T-cell (primary cell): ENCODE results near the gene MFAP2. TPM values are rescaled to one million over a fixed set of nuclear protein-coding genes. Genes with fewer than 3 reads are reported as not detected.
A peak's percentile ranks its signal among the peaks of the same experiment; 100 is the strongest.

ENCODE experiments used
- ATAC-seq, 4 experiments: fragments of 200-7000 bp in 3 of 4; fragments of 150-1000 bp in 1 of 4; cut with Tn5 transposase; replicated peaks in 1 of 4; 1 replicate in 3 of 4; 2 replicates in 1 of 4; pipeline ENCODE4 v1.10.0; 2021; ENCODE audit warnings: moderate library complexity in 3 of 4, mild to moderate bottlenecking in 2 of 4, moderate number of reproducible peaks in 1 of 4
- CTCF ChIA-PET, 2 donors: fragments of 300-600 bp; sonication (Branson Sonifier 250); formaldehyde crosslinking; loops; one replicate each; lab custom pipeline; 2022; ENCODE audit warnings: antibody characterized with exemption in 2 of 2; lab: Charles Lee
- POLR2A ChIA-PET, 2 donors: fragments of 300-600 bp; sonication (Branson Sonifier 250); formaldehyde crosslinking; loops; one replicate each; lab custom pipeline; 2022; ENCODE audit warnings: antibody characterized with exemption in 2 of 2; lab: Charles Lee
- DNase-seq, 35 experiments: peaks; one replicate each; pipeline versions ENCODE4 v3.0.0 to v3.0.0-alpha.2; 2013 to 2023
- H3K27ac ChIP-seq: one replicate; pipeline ENCODE4 v1.5.1; 2013; ENCODE audit warnings: low read length
- H3K27me3 ChIP-seq, 2 experiments: replicated peaks in 1 of 2; 1 replicate in 1 of 2; 2 replicates in 1 of 2; pipeline versions ENCODE4 v1.6.1 to v1.7.0; 2013; ENCODE audit warnings: low read length in 1 of 2, mixed read lengths in 1 of 2; ENCODE audit not compliant: control insufficient read depth in 2 of 2, insufficient read depth in 2 of 2; ENCODE audit errors: extremely low read depth in 1 of 2
- H3K36me3 ChIP-seq, 2 donors: 1 replicate in 1 of 2; 2 replicates in 1 of 2; pipeline versions ENCODE4 v1.6.1 to v1.7.0; 2013; ENCODE audit warnings: low read length in 1 of 2; ENCODE audit not compliant: control insufficient read depth in 2 of 2, insufficient read depth in 1 of 2; ENCODE audit errors: extremely low read depth in 1 of 2
- H3K4me1 ChIP-seq, 2 experiments: 1 replicate in 1 of 2; 2 replicates in 1 of 2; pipeline versions ENCODE4 v1.6.1 to v1.7.0; 2013; ENCODE audit warnings: low read length in 2 of 2, mixed read lengths in 1 of 2; ENCODE audit not compliant: insufficient read depth in 2 of 2, control insufficient read depth in 1 of 2; ENCODE audit errors: extremely low read depth in 1 of 2
- H3K4me3 ChIP-seq, 2 donors: 1 replicate in 1 of 2; 2 replicates in 1 of 2; pipeline versions ENCODE4 v1.5.1 to v1.7.0; 2013; ENCODE audit warnings: mild to moderate bottlenecking in 2 of 2, low read length in 1 of 2, moderate library complexity in 1 of 2; ENCODE audit not compliant: control insufficient read depth in 1 of 2; ENCODE audit errors: extremely low read depth in 1 of 2
- H3K9me3 ChIP-seq: 2 replicates; pipeline ENCODE4 v1.7.0; 2013
- H3K27ac Mint-ChIP-seq, 2 donors: one replicate each; pipeline ENCODE4 v1.8.0; 2020 to 2021; ENCODE audit warnings: mild to moderate bottlenecking in 2 of 2, mixed read lengths in 2 of 2
- H3K27me3 Mint-ChIP-seq, 2 donors: one replicate each; pipeline ENCODE4 v1.8.0; 2021 to 2022; ENCODE audit warnings: mixed read lengths in 2 of 2
- H3K36me3 Mint-ChIP-seq: one replicate; pipeline ENCODE4 v1.8.0; 2021; ENCODE audit warnings: mixed read lengths
- H3K4me1 Mint-ChIP-seq, 3 donors: one replicate each; pipeline ENCODE4 v1.8.0; 2020 to 2022; ENCODE audit warnings: mixed read lengths in 3 of 3, mild to moderate bottlenecking in 1 of 3
- H3K4me3 Mint-ChIP-seq, 3 donors: one replicate each; pipeline ENCODE4 v1.8.0; 2020 to 2022; ENCODE audit warnings: mild to moderate bottlenecking in 3 of 3, mixed read lengths in 3 of 3, moderate library complexity in 3 of 3
- H3K9me3 Mint-ChIP-seq, 3 donors: one replicate each; pipeline ENCODE4 v1.8.0; 2020 to 2022; ENCODE audit warnings: mixed read lengths in 3 of 3
- WGBS: methylation state at CpG from one replicate; pipeline ENCODE4 v1.1.5; 2013; ENCODE audit warnings: missing lambda C conversion rate; ENCODE audit not compliant: insufficient coverage; 5-methylcytosine and 5-hydroxymethylcytosine counted together
- total RNA-seq, 35 experiments: library from RNA in 6 of 35; stranded (reverse) in 6 of 35; fragments of 120-200 nt in 1 of 35; gene quantifications; one replicate each; pipeline versions ENCODE4 v1.2.1 to v1.2.4 and lab custom pipeline; 2013 to 2026

Gene MFAP2
- not detected for total RNA-seq
- total RNA-seq (2013) = 0.29 TPM
- total RNA-seq (lab: John Stamatoyannopoulos, UW) = 0 to 0.26 (median 0.04) reads per million in 29 experiments

GRCh38 chr1:16980473-16981268, at the start of gene MFAP2:
Gene MFAP2, minus strand, starts transcription at chr1:16980620. Its CDS starts 2,347 bp downstream, at chr1:16978273.
- Mint-ChIP-seq H3K4me3 (peak within 1 kb of the TSS; percentile 65 to 78 (median 71)), H3K36me3 (peaks cover 3% of the 10 kb centered on the region), H3K4me1 (peaks cover 10 to 16% (median 11%) of the 10 kb centered on the region in 3 donors), H3K27me3 (peaks cover 19 to 24% of the 10 kb centered on the region in 2 donors), H3K27ac (no peak within 1 kb of the TSS), H3K9me3 (no peaks in the 10 kb centered on the region)
- CTCF ChIA-PET = no interaction called here
- peaks cover 0 to 3% of the 10 kb centered on the region in 2 donors for H3K36me3 ChIP-seq
- WGBS = 17% methylated on average over 35 of the region's 53 CpGs
- ATAC-seq (peak; percentile 32 to 42 (median 38)), DNase-seq (no peak)
- H3K4me3 ChIP-seq = peak within 1 kb of the TSS; percentile 12 to 32
- POLR2A ChIA-PET = no interaction called here
- no peaks in the 10 kb centered on the region for H3K9me3 ChIP-seq
- H3K27me3 ChIP-seq = peaks cover 0 to 53% of the 10 kb centered on the region in 2 experiments
- H3K27ac ChIP-seq = no peak within 1 kb of the TSS
- H3K4me1 ChIP-seq = peaks cover 0 to 12% of the 10 kb centered on the region in 2 experiments

- Histone ChIP-seq H3K4me3 (no peak overlapping the region), H3K36me3 (peaks cover 13 to 79% of the 10 kb centered on the region in 2 donors), H3K9me3 (no peaks in the 10 kb centered on the region), H3K27me3 (no peaks in the 10 kb centered on the region), H3K27ac (no peak overlapping the region), H3K4me1 (no peaks in the 10 kb centered on the region)
- no peak overlapping the region for H3K4me3 Mint-ChIP-seq
- no peaks in the 10 kb centered on the region for H3K9me3 Mint-ChIP-seq
- no peak overlapping the region for H3K27ac Mint-ChIP-seq
- H3K36me3 Mint-ChIP-seq = peaks cover 27% of the 10 kb centered on the region
- no peak for DNase-seq
- peaks cover 0 to 2% (median 0%) of the 10 kb centered on the region in 3 donors for H3K4me1 Mint-ChIP-seq
- no peak for ATAC-seq
- 100% methylated on average over 2 of the region's 4 CpGs for WGBS
- POLR2A ChIA-PET = no interaction called here
- CTCF ChIA-PET = interaction anchor here in 1 of 2 donors (0.6 kb wide), 1 partner anchor 12 kb away, joined by 3 read pairs; no protein-coding TSS in a partner anchor
- no peaks in the 10 kb centered on the region for H3K27me3 Mint-ChIP-seq
Observed at GRCh38 chr1:17030206-17030605, 49.8 kb upstream of the MFAP2 start.

- WGBS = 100% methylated on average over 2 of the region's 5 CpGs
- CTCF ChIA-PET = interaction anchor here (0.6 to 0.7 kb wide), 3 partner anchors 17 to 103 kb away, joined by 5 to 8 read pairs (median 5); no protein-coding TSS in a partner anchor
- POLR2A ChIA-PET = interaction anchor here in 1 of 2 donors (0.6 kb wide), 1 partner anchor 1303 kb away, joined by 5 read pairs; no protein-coding TSS in a partner anchor
- H3K4me1 ChIP-seq = no peaks in the 10 kb centered on the region
- H3K27me3 ChIP-seq = no peaks in the 10 kb centered on the region
- H3K4me3 ChIP-seq = no peak overlapping the region
- no peaks in the 10 kb centered on the region for H3K9me3 Mint-ChIP-seq
- no peak for ATAC-seq
- no peak for DNase-seq
- peaks cover 0 to 2% (median 0%) of the 10 kb centered on the region in 3 donors for H3K4me1 Mint-ChIP-seq
- no peak overlapping the region for H3K27ac ChIP-seq
- H3K36me3 ChIP-seq = peaks cover 23 to 88% of the 10 kb centered on the region in 2 donors
- no peak overlapping the region for H3K27ac Mint-ChIP-seq
- no peaks in the 10 kb centered on the region for H3K27me3 Mint-ChIP-seq
- peaks cover 26% of the 10 kb centered on the region for H3K36me3 Mint-ChIP-seq
- no peak overlapping the region for H3K4me3 Mint-ChIP-seq
- no peaks in the 10 kb centered on the region for H3K9me3 ChIP-seq
Observed at GRCh38 chr1:17028662-17029188, 48.3 kb upstream of the MFAP2 start.

GRCh38 chr1:17027900-17028299, 47.5 kb upstream of the MFAP2 start:
- ATAC-seq = no peak

GRCh38 chr1:17027403-17027802, 47.0 kb upstream of the MFAP2 start:
- ChIA-PET POLR2A (no interaction called here), CTCF (no interaction called here)
- Mint-ChIP-seq H3K4me3 (no peak overlapping the region), H3K27me3 (no peaks in the 10 kb centered on the region), H3K9me3 (no peaks in the 10 kb centered on the region), H3K36me3 (peaks cover 33% of the 10 kb centered on the region), H3K27ac (no peak overlapping the region), H3K4me1 (peaks cover 0 to 2% (median 0%) of the 10 kb centered on the region in 3 donors)
- Histone ChIP-seq H3K4me1 (no peaks in the 10 kb centered on the region), H3K4me3 (no peak overlapping the region), H3K27ac (no peak overlapping the region), H3K36me3 (peaks cover 22 to 89% of the 10 kb centered on the region in 2 donors), H3K27me3 (no peaks in the 10 kb centered on the region), H3K9me3 (no peaks in the 10 kb centered on the region)
- DNase-seq (no peak), ATAC-seq (no peak)
- WGBS = 100% methylated on average over 4 of the region's 5 CpGs

More at GRCh38 chr1:17027900-17028299, 47.5 kb upstream of the MFAP2 start:
- Mint-ChIP-seq H3K27me3 (no peaks in the 10 kb centered on the region), H3K4me3 (no peak overlapping the region), H3K36me3 (peaks cover 30% of the 10 kb centered on the region), H3K9me3 (no peaks in the 10 kb centered on the region), H3K4me1 (peaks cover 0 to 2% (median 0%) of the 10 kb centered on the region in 3 donors), H3K27ac (no peak overlapping the region)
- H3K9me3 ChIP-seq = no peaks in the 10 kb centered on the region
- H3K27me3 ChIP-seq = no peaks in the 10 kb centered on the region
- POLR2A ChIA-PET = interaction anchor here in 1 of 2 donors (0.5 kb wide), 1 partner anchor 26 kb away, joined by 5 read pairs; the partner anchor contains the start of gene SDHB
- H3K27ac ChIP-seq = no peak overlapping the region
- CTCF ChIA-PET = no interaction called here
- no peak for DNase-seq
- H3K36me3 ChIP-seq = peaks cover 25 to 89% of the 10 kb centered on the region in 2 donors
- H3K4me1 ChIP-seq = no peaks in the 10 kb centered on the region
- H3K4me3 ChIP-seq = no peak overlapping the region
- no CpG with 5 or more reads among the region's 2 CpGs for WGBS

- WGBS = 83% methylated on average over 1 of the region's 1 CpG
- Histone ChIP-seq H3K4me3 (no peak overlapping the region), H3K4me1 (no peaks in the 10 kb centered on the region), H3K9me3 (no peaks in the 10 kb centered on the region), H3K27me3 (no peaks in the 10 kb centered on the region), H3K36me3 (peaks cover 25 to 97% of the 10 kb centered on the region in 2 donors), H3K27ac (no peak overlapping the region)
- ChIA-PET POLR2A (no interaction called here), CTCF (no interaction called here)
- no peaks in the 10 kb centered on the region for H3K9me3 Mint-ChIP-seq
- H3K27ac Mint-ChIP-seq = no peak overlapping the region
- no peak overlapping the region for H3K4me3 Mint-ChIP-seq
- peaks cover 51% of the 10 kb centered on the region for H3K36me3 Mint-ChIP-seq
- H3K4me1 Mint-ChIP-seq = no peaks in the 10 kb centered on the region
- H3K27me3 Mint-ChIP-seq = no peaks in the 10 kb centered on the region
- no peak for ATAC-seq
- DNase-seq = no peak
Observed at GRCh38 chr1:17024721-17025120, 44.3 kb upstream of the MFAP2 start.
